Hair follicular keratinocyte (primary cell): Measurements from ENCODE around the gene SEC14L5. TPM values are rescaled to one million over a fixed set of nuclear protein-coding genes. Genes with fewer than 3 reads are reported as not detected.

Source experiments
- total RNA-seq: library from RNA; depleted of rRNA; stranded (reverse); fragments of >200 nt; gene quantifications from 2 replicates; pipeline ENCODE4 v1.2.3, GENCODE V29; 2015

Gene SEC14L5
- 0.08 TPM in 1 of 2 replicates, not detected in the other for total RNA-seq

DNA sequence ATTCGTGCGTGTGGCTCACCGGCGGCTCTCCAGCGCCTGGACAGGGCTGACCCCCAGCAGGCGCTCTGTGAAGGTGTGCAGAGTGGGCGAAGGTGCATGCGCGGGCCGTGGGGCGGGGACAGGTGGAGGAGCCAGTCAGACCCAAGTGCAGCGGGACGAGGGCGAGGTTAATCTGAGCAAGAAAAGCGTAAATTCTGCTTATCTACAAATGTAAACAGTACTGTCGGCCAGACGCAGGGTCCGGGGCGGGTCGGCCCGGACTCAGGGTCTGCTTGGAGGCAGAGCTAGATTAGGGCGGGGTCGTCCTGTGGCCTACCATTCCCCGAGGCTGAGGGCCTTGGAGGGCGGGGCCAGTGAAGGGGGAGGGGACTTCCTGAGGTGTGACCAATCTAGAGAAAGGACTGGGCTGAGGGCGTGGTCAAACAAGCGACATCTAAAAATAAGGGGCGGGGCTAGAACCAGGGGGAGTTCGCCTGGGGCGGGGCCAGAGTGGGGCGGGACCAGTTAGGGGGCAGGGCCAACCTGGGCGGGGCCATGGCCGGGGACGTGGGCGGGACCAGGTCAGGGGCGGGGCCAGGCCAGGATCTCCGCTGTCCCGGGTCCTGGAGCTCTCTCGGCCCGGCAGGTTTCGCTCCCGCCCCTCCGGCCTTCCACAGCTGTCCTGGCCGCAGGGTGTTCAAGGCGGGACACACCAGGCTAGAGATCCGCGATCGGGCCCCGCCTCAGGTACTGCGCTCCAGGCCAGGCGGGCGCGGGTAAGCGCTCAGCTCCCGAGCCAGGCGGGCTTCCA is at the start of gene SEC14L5:
Gene SEC14L5 (plus strand): TSS at position 611 of the 790 bp plus-strand sequence. CDS start 994 bp downstream, outside the sequence.

GRCh38 chr16:4936991-4937781 is 20.9 kb upstream of the SEC14L5 start, which contains the start of gene PPL:
PPL (minus strand) TSS chr16:4937148; CDS start chr16:4937045, 103 bp downstream.

DNA sequence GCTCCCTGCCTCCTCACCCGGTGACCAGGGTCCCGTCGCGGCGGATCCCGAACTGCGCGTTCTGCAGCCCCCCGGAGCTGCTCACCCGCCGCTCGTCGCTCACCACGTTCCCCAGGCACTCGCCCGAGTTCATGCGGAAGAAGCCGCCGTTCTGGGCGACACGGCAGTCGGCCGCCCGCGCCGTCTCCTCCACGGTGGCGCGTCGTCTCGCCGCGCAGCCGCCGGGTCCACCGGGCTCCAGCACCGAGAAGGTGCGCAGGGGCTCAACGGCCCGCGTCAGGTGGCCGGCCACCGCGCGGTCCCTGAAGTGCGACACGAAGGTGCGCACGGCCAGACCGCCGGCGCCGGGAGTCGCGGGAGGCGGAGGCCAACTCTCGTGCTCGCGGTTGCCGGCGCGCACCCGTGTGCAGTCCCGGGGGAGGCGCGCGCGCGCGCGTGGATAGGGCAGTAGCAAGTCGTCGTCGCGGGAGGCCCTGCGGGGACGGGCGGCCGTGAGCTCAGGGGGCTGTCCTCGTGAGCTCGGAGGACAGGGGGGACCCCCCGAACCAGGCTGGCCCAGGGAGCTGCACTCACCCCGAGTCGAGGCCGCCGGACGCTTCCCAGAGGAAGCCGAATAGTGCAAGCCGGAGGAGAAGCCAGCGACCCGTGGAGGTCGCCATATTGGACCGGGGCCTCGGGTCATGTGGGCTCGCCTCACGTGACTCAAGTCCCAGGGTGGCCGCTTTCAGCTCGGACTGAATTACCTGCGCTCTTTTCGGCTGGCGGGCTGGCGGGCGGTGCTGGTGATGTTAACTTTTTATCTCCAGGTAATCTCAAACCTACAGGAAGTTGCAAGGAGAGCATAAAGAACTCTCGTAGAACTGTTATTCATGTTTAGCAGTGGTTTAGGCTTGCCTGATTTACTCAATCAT is 75.4 kb downstream of the SEC14L5 start, which contains the start of gene NAGPA:
Gene NAGPA (minus strand): TSS at position 680 of the 911 bp plus-strand sequence. CDS start 21 bp downstream, at position 659.

GRCh38 chr16:5065813-5066212 is 107.7 kb downstream of the SEC14L5 start, which contains the start of gene C16orf89:
C16orf89 (minus strand) TSS chr16:5065956; CDS start chr16:5065908, 48 bp downstream.

Other genes with a start within 250 kb of the SEC14L5 start
- 12.6 and 17.0 TPM in 2 replicates for gene ANKS3, start 224.1 kb upstream of the SEC14L5 start, total RNA-seq
- gene DNAAF8, start 223.8 kb upstream of the SEC14L5 start, total RNA-seq: 0.55 TPM in 1 of 2 replicates, not detected in the other
- 3.4 and 7.4 TPM in 2 replicates for gene ZNF500, start 191.2 kb upstream of the SEC14L5 start, total RNA-seq
- not detected in 2 replicates for gene SEPTIN12, start 170.0 kb upstream of the SEC14L5 start, total RNA-seq
- 1.2 TPM in 1 of 2 replicates, not detected in the other for gene SMIM22, start 163.0 kb upstream of the SEC14L5 start, total RNA-seq
- gene ROGDI, start 155.7 kb upstream of the SEC14L5 start, total RNA-seq: 21.0 and 23.0 TPM in 2 replicates
- gene GLYR1, start 111.0 kb upstream of the SEC14L5 start, total RNA-seq: 20.8 and 27.3 TPM in 2 replicates
- gene UBN1, start 110.8 kb upstream of the SEC14L5 start, total RNA-seq: 23.0 and 23.5 TPM in 2 replicates
- 27.0 and 51.1 TPM in 2 replicates for gene PPL, start 21.2 kb upstream of the SEC14L5 start, total RNA-seq
- 18.2 and 19.8 TPM in 2 replicates for gene NAGPA, start 75.6 kb downstream of the SEC14L5 start, total RNA-seq
- gene C16orf89, start 107.6 kb downstream of the SEC14L5 start, total RNA-seq: not detected in 2 replicates
- gene ALG1, start 113.5 kb downstream of the SEC14L5 start, total RNA-seq: 22.6 and 25.2 TPM in 2 replicates
- gene EEF2KMT, start 139.5 kb downstream of the SEC14L5 start, total RNA-seq: 20.0 and 22.7 TPM in 2 replicates